ENCODE measurements around the gene RICTOR.

Gene RICTOR

GRCh38 chr5:38968665-38969064 is 105.5 kb downstream of the RICTOR start:
- TF ChIP-seq PPARA (CRISPR knock-in tag; IDR thresholded peaks at IDR 0.05; ENCODE audit: borderline replicate concordance): no peak
- TF ChIP-seq TCF4 (CRISPR knock-in tag; IDR thresholded peaks at IDR 0.05; ENCODE audit: borderline replicate concordance): no peak
- TF ChIP-seq RARB (CRISPR knock-in tag; IDR thresholded peaks at IDR 0.05): no peak
- no peak for ATAC-seq

GRCh38 chr5:38961691-38962090 is 112.5 kb downstream of the RICTOR start:
- TF ChIP-seq, protein P1, sequence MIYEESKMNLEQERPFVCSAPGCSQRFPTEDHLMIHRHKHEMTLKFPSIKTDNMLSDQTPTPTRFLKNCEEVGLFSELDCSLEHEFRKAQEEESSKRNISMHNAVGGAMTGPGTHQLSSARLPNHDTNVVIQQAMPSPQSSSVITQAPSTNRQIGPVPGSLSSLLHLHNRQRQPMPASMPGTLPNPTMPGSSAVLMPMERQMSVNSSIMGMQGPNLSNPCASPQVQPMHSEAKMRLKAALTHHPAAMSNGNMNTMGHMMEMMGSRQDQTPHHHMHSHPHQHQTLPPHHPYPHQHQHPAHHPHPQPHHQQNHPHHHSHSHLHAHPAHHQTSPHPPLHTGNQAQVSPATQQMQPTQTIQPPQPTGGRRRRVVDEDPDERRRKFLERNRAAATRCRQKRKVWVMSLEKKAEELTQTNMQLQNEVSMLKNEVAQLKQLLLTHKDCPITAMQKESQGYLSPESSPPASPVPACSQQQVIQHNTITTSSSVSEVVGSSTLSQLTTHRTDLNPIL (CRISPR knock-in tag; IDR thresholded peaks at IDR 0.05; ENCODE audit: low read depth): no peak
- TF ChIP-seq SNAI2 (CRISPR knock-in tag; IDR thresholded peaks at IDR 0.05) (no peak), OSR1 (CRISPR knock-in tag; IDR thresholded peaks at IDR 0.05) (no peak), CSDC2 (CRISPR knock-in tag; IDR thresholded peaks at IDR 0.05) (no peak), BACH2 (CRISPR knock-in tag; IDR thresholded peaks at IDR 0.05; ENCODE audit: borderline replicate concordance) (no peak), PPARA (CRISPR knock-in tag; IDR thresholded peaks at IDR 0.05; ENCODE audit: borderline replicate concordance) (no peak), ZNF8 (CRISPR knock-in tag; IDR thresholded peaks at IDR 0.05) (no peak), TOX (CRISPR knock-in tag; IDR thresholded peaks at IDR 0.05; ENCODE audit: borderline replicate concordance) (no peak), ISL1 (CRISPR knock-in tag; IDR thresholded peaks at IDR 0.05) (no peak), ESRRG (CRISPR knock-in tag; IDR thresholded peaks at IDR 0.05) (no peak), GLIS3 (CRISPR knock-in tag; IDR thresholded peaks at IDR 0.05) (no peak), ZNF70 (CRISPR knock-in tag; IDR thresholded peaks at IDR 0.05) (no peak), POU6F1 (CRISPR knock-in tag; IDR thresholded peaks at IDR 0.05; ENCODE audit: borderline replicate concordance, low read depth) (no peak)
- TF ChIP-seq, protein P2, sequence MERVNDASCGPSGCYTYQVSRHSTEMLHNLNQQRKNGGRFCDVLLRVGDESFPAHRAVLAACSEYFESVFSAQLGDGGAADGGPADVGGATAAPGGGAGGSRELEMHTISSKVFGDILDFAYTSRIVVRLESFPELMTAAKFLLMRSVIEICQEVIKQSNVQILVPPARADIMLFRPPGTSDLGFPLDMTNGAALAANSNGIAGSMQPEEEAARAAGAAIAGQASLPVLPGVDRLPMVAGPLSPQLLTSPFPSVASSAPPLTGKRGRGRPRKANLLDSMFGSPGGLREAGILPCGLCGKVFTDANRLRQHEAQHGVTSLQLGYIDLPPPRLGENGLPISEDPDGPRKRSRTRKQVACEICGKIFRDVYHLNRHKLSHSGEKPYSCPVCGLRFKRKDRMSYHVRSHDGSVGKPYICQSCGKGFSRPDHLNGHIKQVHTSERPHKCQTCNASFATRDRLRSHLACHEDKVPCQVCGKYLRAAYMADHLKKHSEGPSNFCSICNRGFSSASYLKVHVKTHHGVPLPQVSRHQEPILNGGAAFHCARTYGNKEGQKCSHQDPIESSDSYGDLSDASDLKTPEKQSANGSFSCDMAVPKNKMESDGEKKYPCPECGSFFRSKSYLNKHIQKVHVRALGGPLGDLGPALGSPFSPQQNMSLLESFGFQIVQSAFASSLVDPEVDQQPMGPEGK (CRISPR knock-in tag; IDR thresholded peaks at IDR 0.05; ENCODE audit: borderline replicate concordance): no peak
- TF ChIP-seq, protein P3, sequence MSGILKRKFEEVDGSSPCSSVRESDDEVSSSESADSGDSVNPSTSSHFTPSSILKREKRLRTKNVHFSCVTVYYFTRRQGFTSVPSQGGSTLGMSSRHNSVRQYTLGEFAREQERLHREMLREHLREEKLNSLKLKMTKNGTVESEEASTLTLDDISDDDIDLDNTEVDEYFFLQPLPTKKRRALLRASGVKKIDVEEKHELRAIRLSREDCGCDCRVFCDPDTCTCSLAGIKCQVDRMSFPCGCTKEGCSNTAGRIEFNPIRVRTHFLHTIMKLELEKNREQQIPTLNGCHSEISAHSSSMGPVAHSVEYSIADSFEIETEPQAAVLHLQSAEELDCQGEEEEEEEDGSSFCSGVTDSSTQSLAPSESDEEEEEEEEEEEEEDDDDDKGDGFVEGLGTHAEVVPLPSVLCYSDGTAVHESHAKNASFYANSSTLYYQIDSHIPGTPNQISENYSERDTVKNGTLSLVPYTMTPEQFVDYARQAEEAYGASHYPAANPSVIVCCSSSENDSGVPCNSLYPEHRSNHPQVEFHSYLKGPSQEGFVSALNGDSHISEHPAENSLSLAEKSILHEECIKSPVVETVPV (CRISPR knock-in tag; IDR thresholded peaks at IDR 0.05): no peak
- TF ChIP-seq, protein P4, sequence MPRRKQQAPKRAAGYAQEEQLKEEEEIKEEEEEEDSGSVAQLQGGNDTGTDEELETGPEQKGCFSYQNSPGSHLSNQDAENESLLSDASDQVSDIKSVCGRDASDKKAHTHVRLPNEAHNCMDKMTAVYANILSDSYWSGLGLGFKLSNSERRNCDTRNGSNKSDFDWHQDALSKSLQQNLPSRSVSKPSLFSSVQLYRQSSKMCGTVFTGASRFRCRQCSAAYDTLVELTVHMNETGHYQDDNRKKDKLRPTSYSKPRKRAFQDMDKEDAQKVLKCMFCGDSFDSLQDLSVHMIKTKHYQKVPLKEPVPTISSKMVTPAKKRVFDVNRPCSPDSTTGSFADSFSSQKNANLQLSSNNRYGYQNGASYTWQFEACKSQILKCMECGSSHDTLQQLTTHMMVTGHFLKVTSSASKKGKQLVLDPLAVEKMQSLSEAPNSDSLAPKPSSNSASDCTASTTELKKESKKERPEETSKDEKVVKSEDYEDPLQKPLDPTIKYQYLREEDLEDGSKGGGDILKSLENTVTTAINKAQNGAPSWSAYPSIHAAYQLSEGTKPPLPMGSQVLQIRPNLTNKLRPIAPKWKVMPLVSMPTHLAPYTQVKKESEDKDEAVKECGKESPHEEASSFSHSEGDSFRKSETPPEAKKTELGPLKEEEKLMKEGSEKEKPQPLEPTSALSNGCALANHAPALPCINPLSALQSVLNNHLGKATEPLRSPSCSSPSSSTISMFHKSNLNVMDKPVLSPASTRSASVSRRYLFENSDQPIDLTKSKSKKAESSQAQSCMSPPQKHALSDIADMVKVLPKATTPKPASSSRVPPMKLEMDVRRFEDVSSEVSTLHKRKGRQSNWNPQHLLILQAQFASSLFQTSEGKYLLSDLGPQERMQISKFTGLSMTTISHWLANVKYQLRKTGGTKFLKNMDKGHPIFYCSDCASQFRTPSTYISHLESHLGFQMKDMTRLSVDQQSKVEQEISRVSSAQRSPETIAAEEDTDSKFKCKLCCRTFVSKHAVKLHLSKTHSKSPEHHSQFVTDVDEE (CRISPR knock-in tag; IDR thresholded peaks at IDR 0.05): no peak
- ATAC-seq: no peak

- TF ChIP-seq, protein P1 (CRISPR knock-in tag; IDR thresholded peaks at IDR 0.05; ENCODE audit: low read depth): no peak
- TF ChIP-seq PPARA (CRISPR knock-in tag; IDR thresholded peaks at IDR 0.05; ENCODE audit: borderline replicate concordance): no peak
- no peak for ATAC-seq
Measured at GRCh38 chr5:38953426-38954012, 120.7 kb downstream of the RICTOR start.

All from SK-N-SH treated with all-trans-retinoic acid at 6 μM for 48 hours (cell line).